Subcutaneous adipose tissue (tissue), 4 donors: ENCODE measurements around the gene STK40. TPM values are rescaled to one million over a fixed set of nuclear protein-coding genes. Genes with fewer than 3 reads are reported as not detected.

Experiments used
- CTCF ChIP-seq: fragments of 450-650 bp; IDR thresholded peaks from one replicate; pipeline ENCODE4 v1.5.1; 2016; ENCODE audit warnings: low read depth, mild to moderate bottlenecking, control low read depth, antibody characterized with exemption, moderate library complexity
- total RNA-seq, 4 donors: library from RNA; depleted of rRNA; stranded (reverse); fragments of >200 nt; gene quantifications; one replicate each; pipeline ENCODE4 v1.1.0, GENCODE V29; 2016

Gene STK40
- total RNA-seq, 4 donors from 2014 or later: 19.7 to 40.7 (median 26.8) TPM

GRCh38 chr1:36322041-36322785 is 63.5 kb downstream of the STK40 start:
- no peak for TF ChIP-seq CTCF

- TF ChIP-seq CTCF: no peak
Observed at GRCh38 chr1:36321119-36321951, 64.4 kb downstream of the STK40 start.

GRCh38 chr1:36320767-36321118 is 65.0 kb downstream of the STK40 start:
- TF ChIP-seq CTCF: no peak

GRCh38 chr1:36320291-36320761 is 65.4 kb downstream of the STK40 start:
- TF ChIP-seq CTCF: no peak

- no peak for TF ChIP-seq CTCF
Observed at GRCh38 chr1:36309397-36309796, 76.3 kb downstream of the STK40 start.

GRCh38 chr1:36307601-36308330 is 78.0 kb downstream of the STK40 start:
- TF ChIP-seq CTCF: no peak
